Measurements from ENCODE around the gene FOXO6.

The FOXO6 gene

DNA sequence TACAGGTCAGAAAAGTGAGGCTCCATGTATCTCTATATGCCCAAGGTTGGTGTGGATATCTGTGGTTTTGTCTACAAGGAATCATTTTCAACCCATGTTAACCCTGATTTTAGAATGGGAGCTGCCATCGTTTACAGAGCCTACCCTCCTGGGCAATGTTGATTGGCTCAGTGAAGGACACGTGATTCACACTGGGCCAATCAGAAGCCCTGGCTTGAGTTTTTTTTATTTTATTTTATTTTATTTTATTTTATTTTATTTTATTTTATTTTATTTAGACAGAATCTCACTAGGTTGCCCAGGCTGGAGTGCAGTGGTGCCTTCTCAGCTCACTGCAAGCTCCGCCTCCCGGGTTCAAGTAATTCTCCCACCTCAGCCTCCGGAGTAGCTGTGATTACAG lies 35.8 kb downstream of the FOXO6 start:
- in situ Hi-C loops (cut with MboI; ENCODE audit: low sequenced_read_pairs): no loop called here

GRCh38 chr1:41397753-41398330 lies 36.6 kb downstream of the FOXO6 start:
- in situ Hi-C loops (cut with MboI; ENCODE audit: low sequenced_read_pairs): no loop called here

GRCh38 chr1:41399145-41399795 lies 38.0 kb downstream of the FOXO6 start:
- in situ Hi-C loops (cut with MboI; ENCODE audit: low sequenced_read_pairs): no loop called here

- in situ Hi-C loops (cut with MboI; ENCODE audit: low sequenced_read_pairs): no loop called here
Measured at GRCh38 chr1:41400225-41400624, 39.0 kb downstream of the FOXO6 start.

DNA sequence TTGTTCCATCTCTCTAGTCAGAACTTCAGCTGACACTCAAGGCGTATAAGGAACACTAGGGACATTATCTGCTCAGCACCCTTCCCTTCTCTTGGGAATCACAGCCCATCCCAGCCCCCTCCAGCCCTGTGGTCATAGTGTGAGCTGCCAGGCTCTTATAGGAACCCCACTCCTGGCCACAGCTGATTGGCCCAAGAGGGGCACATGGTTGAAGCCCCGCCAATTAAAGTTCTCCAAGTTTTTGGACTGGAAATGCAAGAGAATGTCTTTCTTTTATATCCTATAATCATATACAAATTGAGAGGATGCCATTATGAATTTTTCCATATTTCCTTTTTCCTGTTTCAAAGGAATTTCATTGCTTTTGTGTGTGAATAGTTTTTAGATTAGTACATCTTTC lies 40.7 kb downstream of the FOXO6 start:
- in situ Hi-C loops (cut with MboI; ENCODE audit: low sequenced_read_pairs): no loop called here

GRCh38 chr1:41404308-41404761 lies 43.1 kb downstream of the FOXO6 start:
- in situ Hi-C loops (cut with MboI; ENCODE audit: low sequenced_read_pairs): no loop called here

DNA sequence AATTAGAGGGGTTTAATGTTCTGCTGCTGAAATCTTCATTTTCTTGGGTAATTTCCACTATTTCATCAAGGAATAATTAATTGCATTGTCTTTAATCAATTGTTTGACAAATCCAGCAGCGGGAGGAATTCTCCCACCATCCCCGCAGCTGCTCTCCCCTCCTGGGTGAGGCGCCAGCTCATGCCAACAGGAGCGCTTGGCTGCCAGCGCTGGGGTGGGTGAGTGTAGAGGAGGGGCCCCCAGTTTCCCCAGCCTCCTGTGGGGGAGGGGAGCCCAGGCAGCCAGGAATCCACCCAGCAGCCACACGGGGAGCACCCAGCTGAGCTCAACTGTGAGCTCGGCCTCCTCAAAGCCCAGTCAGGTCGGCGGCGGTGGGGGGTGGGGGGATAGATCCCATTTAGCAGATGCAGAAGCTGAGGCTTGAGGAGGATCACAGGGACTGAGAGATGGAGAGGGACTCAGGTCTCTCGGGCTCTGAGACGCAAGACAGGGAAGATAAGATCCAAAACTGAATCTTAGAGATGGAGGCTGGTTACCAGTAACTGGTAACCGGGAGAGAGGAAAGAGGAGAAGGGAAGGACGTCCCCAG lies 46.5 kb downstream of the FOXO6 start:
- in situ Hi-C loops (cut with MboI; ENCODE audit: low sequenced_read_pairs): no loop called here

GRCh38 chr1:41408691-41409090 lies 47.5 kb downstream of the FOXO6 start:
- in situ Hi-C loops (cut with MboI; ENCODE audit: low sequenced_read_pairs): no loop called here

GRCh38 chr1:41409825-41410224 lies 48.6 kb downstream of the FOXO6 start:
- in situ Hi-C loops (cut with MboI; ENCODE audit: low sequenced_read_pairs): loop anchor here (10.0 kb wide), 1 partner anchor 135 kb away; no protein-coding TSS in a partner anchor

GRCh38 chr1:41410462-41410861 lies 49.2 kb downstream of the FOXO6 start:
- in situ Hi-C loops (cut with MboI; ENCODE audit: low sequenced_read_pairs): loop anchor here (10.0 kb wide), 1 partner anchor 136 kb away; no protein-coding TSS in a partner anchor

DNA sequence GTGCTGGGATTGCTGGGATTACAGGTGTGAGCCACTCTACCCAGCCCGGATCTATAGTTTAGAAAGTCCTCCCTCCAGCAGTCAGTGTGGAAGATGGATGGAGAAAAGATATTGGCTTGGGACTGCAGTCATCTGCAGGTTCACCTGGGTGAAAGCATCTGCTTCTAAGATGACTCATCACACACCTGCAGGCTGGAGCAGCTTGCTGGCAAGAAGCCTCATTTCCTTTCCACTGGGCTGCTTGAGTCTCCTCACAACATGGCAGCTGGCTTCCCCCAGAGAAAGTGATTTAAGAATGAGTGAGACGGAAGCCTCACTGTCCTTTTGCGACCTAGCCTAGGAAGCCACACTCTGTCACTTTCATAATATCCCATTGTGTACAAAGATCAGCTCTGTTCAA lies 50.0 kb downstream of the FOXO6 start:
- in situ Hi-C loops (cut with MboI; ENCODE audit: low sequenced_read_pairs): loop anchor here (10.0 kb wide), 1 partner anchor 136 kb away; no protein-coding TSS in a partner anchor

DNA sequence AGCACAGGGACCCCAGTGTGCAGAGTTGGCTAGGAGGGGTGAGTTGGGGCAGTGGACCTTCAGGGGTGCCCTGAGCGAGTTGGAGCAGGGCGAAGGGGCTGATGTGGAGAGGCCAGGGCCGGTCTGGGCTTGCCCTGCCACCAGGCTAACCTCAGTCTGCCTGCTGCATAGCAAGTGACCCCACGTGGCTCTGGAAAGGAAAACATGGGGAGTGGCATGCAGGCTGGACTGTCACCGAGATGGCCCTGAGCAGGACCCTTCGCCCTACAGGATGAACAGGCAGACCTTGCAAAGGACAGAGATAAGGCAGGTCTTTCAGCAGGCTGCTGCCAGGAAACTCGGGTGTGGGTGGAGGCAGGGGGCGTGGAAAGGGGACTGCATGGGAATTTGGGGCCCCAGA lies 51.5 kb downstream of the FOXO6 start:
- in situ Hi-C loops (cut with MboI; ENCODE audit: low sequenced_read_pairs): loop anchor here (10.0 kb wide), 1 partner anchor 138 kb away; no protein-coding TSS in a partner anchor

DNA sequence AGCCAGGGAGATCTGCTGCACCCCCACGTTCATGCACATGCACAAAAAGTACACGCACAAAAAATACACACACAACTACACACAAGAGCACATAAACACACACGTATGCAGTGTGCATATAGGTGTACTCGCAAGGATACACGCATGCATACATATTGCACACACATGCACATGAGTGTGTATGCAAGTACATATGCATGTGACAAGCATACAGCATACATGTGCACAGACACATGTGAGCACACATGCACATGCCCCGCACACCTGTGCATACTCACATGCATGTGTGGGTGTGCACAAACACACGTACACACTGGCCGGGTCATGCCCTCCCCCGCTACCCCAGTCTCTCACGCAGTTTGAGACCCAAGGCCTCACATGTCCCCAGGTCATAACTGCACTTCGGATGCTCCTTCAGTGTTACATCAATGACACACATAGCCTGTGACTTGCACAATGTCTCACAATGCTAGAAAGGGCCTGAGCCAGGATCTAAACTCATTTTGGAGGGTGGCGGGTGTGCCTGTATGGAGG lies 52.6 kb downstream of the FOXO6 start:
- in situ Hi-C loops (cut with MboI; ENCODE audit: low sequenced_read_pairs): loop anchor here (10.0 kb wide), 1 partner anchor 139 kb away; no protein-coding TSS in a partner anchor

GRCh38 chr1:41414296-41414695 lies 53.1 kb downstream of the FOXO6 start:
- in situ Hi-C loops (cut with MboI; ENCODE audit: low sequenced_read_pairs): loop anchor here (10.0 kb wide), 1 partner anchor 139 kb away; no protein-coding TSS in a partner anchor

DNA sequence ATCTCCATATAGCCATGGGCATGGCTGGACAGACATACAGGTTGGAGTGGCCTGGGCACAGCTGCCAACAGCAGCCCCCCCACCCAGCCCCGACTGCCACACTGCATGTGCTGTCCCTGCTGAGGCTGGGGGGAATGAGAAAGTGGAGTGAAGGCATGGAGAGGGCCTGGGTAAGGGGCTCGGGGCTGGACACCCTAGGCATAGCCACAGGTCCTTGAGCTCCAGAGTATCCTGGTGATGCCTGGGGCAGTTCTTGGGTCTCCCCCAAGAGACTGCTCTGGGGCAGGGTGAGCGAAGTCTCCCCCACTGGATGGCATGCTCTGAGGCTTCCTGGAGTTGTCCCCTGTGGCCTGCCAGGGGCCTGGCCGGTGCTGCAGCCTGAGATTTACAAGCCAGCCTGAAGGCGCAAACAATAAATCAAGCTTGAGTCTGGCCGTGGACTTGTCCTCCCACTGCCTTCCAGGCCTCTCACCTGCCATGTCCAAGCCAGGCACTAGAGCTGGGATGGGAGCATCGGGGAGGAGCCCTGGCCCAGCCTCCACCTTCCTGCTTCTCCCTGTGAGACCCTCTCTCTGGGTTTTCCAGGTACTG lies 53.6 kb downstream of the FOXO6 start:
- in situ Hi-C loops (cut with MboI; ENCODE audit: low sequenced_read_pairs): loop anchor here (5.0 to 10.0 kb wide), 2 partner anchors 93 to 140 kb away; no protein-coding TSS in a partner anchor

DNA sequence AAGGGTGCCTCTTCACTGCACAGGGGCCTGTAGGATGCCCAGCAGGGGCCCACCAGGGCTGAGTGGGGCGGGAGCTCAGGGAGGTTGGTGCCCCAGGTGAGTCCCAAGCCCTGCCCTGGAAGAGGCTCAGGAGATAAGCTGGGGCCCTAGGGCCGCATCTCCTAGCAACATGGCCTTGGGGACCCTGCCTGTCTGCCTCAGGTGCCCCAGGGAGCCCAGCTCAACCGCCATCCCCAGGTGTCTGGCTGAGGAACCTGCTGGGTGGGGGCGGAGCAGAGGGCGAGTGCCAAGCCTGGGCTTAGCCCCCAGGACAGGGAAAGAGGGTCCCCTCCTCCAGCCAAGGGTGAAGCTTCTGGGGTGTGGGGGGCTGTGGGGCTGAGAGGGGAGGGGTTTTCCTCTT lies 54.8 kb downstream of the FOXO6 start:
- in situ Hi-C loops (cut with MboI; ENCODE audit: low sequenced_read_pairs): loop anchor here (5.0 to 10.0 kb wide), 2 partner anchors 94 to 141 kb away; no protein-coding TSS in a partner anchor

DNA sequence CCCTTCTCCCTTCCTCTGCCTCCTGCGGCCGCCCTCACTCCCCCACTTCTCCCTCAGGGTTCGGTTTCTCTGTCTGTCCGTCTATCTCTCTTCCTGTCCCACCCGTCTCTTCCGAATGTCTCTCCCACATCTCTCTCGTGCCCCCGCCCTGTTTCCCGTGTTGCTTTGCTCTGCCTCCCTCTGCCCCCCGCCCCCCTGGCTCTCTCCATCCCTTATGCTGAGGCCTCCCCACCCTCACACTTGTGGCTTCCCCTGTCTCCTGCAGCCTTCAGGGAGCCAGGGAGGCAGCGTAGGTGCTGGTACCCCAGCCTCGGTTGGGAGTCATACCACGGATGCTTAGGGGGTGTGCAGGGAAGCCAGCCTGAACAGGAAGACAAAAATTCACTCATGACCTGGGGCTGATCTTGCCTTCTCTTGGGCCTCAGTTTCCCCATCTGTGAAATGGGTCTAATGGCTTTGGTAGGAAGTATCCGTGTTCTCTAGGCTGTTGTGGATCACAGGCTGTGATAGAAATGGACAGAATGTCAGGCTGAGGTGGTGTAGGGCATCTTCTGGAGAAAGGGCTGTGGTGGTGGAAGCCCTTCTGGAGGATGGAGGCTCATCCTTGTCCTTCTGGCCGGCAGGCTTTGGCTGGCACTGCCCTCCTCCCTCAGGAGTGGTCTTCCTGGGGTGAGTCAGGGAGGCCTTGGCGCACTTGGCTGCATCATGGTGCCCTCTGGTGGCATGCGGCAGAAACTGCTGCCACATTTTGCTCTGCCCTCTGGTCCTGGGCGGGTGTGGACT lies 55.5 kb downstream of the FOXO6 start:
- in situ Hi-C loops (cut with MboI; ENCODE audit: low sequenced_read_pairs): loop anchor here (5.0 to 10.0 kb wide), 2 partner anchors 94 to 142 kb away; no protein-coding TSS in a partner anchor

DNA sequence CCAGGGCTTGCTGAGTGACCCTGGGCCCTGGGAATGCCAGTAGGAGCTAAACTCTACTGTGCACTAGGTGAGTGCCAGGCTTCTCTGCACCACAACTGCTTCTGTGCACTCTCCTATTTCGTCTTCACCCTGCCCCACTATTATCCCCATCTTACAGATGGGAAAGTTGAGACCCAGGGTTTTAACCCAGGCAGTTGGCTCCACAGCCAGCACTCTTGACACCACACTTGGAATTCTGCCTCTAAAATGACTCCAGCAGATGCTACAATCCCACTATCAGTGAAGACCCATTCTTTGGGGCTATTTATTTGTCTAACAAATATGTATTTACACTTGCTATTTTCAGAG lies 56.1 kb downstream of the FOXO6 start:
- in situ Hi-C loops (cut with MboI; ENCODE audit: low sequenced_read_pairs): loop anchor here (5.0 to 10.0 kb wide), 2 partner anchors 95 to 143 kb away; no protein-coding TSS in a partner anchor

GRCh38 chr1:41417746-41418145 lies 56.5 kb downstream of the FOXO6 start:
- in situ Hi-C loops (cut with MboI; ENCODE audit: low sequenced_read_pairs): loop anchor here (5.0 to 10.0 kb wide), 2 partner anchors 95 to 143 kb away; no protein-coding TSS in a partner anchor

Measured in HL-60/S4 treated with retinoic acid at 250 ng/mL for 4 days and 3 days (cell line).